GM12864 (cell line): Measurements from ENCODE around the gene CSTPP1.

Experiments
- DNase-seq: peaks from one replicate; pipeline ENCODE4 v3.0.0-alpha.2; 2011; ENCODE audit warnings: low read depth
- H3K4me3 ChIP-seq: 2 replicates; pipeline ENCODE4 v1.5.1; 2011; ENCODE audit warnings: mild to moderate bottlenecking, low read depth, low read length, control low read depth
- CTCF ChIP-seq: IDR thresholded peaks from 2 replicates; pipeline ENCODE4 v1.5.1; 2011; ENCODE audit warnings: low read depth, mild to moderate bottlenecking, moderate library complexity, low read length, control low read depth, inconsistent platforms; ENCODE audit errors: missing control alignments

The CSTPP1 gene

GRCh38 chr11:46907606-46908005 is 29.0 kb upstream of the CSTPP1 start:
- H3K4me3 ChIP-seq, result no peak overlapping the region
- TF ChIP-seq CTCF, result no peak
- DNase-seq, result no peak

- no peak for DNase-seq
- TF ChIP-seq CTCF, result no peak
- no peak overlapping the region for H3K4me3 ChIP-seq
Measured at GRCh38 chr11:46912526-46913150, 23.9 kb upstream of the CSTPP1 start.

GRCh38 chr11:46913484-46913883 is 23.1 kb upstream of the CSTPP1 start:
- DNase-seq, result no peak
- TF ChIP-seq CTCF, result no peak
- H3K4me3 ChIP-seq, result no peak overlapping the region

GRCh38 chr11:46914363-46914762 is 22.2 kb upstream of the CSTPP1 start:
- H3K4me3 ChIP-seq, result no peak overlapping the region
- DNase-seq, result no peak
- TF ChIP-seq CTCF, result no peak

GRCh38 chr11:46914910-46915309 is 21.7 kb upstream of the CSTPP1 start:
- DNase-seq, result no peak
- no peak for TF ChIP-seq CTCF
- no peak overlapping the region for H3K4me3 ChIP-seq

- TF ChIP-seq CTCF, result no peak
- H3K4me3 ChIP-seq, result peak overlapping the region; percentile 12
- DNase-seq, result no peak
Measured at GRCh38 chr11:46916286-46917108, 20.1 kb upstream of the CSTPP1 start.
